ENCODE results near the gene RACGAP1. TPM values are rescaled to one million over a fixed set of nuclear protein-coding genes. Genes with fewer than 3 reads are reported as not detected.
A peak's percentile ranks its signal among the peaks of the same experiment; 100 is the strongest.

Gene RACGAP1, protein sequence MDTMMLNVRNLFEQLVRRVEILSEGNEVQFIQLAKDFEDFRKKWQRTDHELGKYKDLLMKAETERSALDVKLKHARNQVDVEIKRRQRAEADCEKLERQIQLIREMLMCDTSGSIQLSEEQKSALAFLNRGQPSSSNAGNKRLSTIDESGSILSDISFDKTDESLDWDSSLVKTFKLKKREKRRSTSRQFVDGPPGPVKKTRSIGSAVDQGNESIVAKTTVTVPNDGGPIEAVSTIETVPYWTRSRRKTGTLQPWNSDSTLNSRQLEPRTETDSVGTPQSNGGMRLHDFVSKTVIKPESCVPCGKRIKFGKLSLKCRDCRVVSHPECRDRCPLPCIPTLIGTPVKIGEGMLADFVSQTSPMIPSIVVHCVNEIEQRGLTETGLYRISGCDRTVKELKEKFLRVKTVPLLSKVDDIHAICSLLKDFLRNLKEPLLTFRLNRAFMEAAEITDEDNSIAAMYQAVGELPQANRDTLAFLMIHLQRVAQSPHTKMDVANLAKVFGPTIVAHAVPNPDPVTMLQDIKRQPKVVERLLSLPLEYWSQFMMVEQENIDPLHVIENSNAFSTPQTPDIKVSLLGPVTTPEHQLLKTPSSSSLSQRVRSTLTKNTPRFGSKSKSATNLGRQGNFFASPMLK
- polyA plus RNA-seq (2013, experiment 1 of 2): 43.4 TPM
- polyA plus RNA-seq (2013, experiment 2 of 2): 45.3 TPM

DNA sequence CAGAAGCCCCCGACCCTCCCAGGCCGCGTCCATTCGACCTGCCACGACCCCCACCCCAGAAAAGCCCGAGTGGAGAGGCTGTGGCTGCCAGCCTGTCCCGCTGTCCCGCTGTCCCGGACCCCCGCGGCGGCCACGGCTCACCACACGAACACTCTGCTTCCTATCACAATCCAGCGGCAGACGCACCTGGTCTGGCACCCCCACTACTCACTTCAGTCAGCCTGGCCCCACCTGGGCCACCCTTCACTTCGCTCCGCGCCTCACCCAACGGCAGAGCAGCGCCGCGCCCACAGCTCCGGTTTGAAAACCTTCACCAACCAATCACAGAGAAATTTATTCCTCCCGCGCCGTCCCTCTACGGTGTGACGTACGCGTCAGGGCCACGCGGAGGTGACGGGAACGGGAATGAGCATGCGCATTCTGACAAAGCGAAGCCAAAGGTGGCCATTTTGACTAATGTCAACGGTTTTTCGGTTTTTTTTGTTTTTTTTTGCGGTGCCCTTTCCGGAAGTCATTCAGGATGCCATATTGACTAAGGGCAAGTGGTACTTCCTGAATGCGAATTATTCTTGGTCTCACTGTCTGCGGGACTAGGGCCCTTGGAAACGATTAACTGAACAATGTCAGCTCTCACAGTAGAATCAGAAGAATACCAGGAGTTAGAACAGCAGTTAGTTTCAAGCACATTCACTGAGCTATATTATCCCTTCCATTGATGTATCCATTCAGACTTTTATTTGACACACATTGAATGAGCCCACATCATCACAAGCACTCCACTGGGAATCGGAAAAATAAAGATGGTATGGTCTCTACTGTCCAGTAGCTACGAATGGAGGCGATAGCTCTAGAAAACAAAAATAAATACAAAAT lies at the start of gene RACGAP1:
Gene RACGAP1 (minus strand): TSS at position 308 of the 873 bp plus-strand sequence. CDS start 8,779 bp downstream, outside the sequence.
- Histone ChIP-seq H2BK120ac (ENCODE audit: low read depth, low read length) (no peak within 1 kb of the TSS), H3K79me1 (ENCODE audit: low read length) (peaks cover 4% of the 10 kb centered on the region), H3K56ac (ENCODE audit: low read length) (peak within 1 kb of the TSS; percentile 99), H3K9ac (ENCODE audit: low read length) (peak within 1 kb of the TSS; percentile 99), H2BK5ac (ENCODE audit: low read length) (peak within 1 kb of the TSS; percentile 50), H3K4me3 (ENCODE audit: low read length) (peak within 1 kb of the TSS; percentile 97), H3K79me2 (ENCODE audit: control insufficient read depth, insufficient read depth, low read length) (peaks cover 27% of the 10 kb centered on the region), H3K27me3 (ENCODE audit: insufficient read depth, low read length, poor library complexity) (no peaks in the 10 kb centered on the region), H3K27ac (ENCODE audit: low read depth, low read length) (peak within 1 kb of the TSS; percentile 54), H4K5ac (ENCODE audit: low read length) (peak within 1 kb of the TSS; percentile 99), H3K23ac (ENCODE audit: low read length) (peak within 1 kb of the TSS; percentile 89), H3K4ac (ENCODE audit: low read depth, low read length) (peak within 1 kb of the TSS; percentile 89), H4K8ac (ENCODE audit: low read depth, low read length) (peak within 1 kb of the TSS; percentile 6), H3K4me1 (ENCODE audit: control insufficient read depth, low read depth, low read length) (no peaks in the 10 kb centered on the region), H2AK5ac (ENCODE audit: low read length) (peak within 1 kb of the TSS; percentile 97), H2BK15ac (replicated peaks; ENCODE audit: low read depth) (no peak within 1 kb of the TSS), H3K18ac (ENCODE audit: low read length) (peak within 1 kb of the TSS; percentile 91), H3K4me2 (ENCODE audit: low read length) (peak within 1 kb of the TSS; percentile 93), H3K36me3 (ENCODE audit: control insufficient read depth, insufficient read depth, low read length) (no peaks in the 10 kb centered on the region)
- no CpG with 5 or more reads among the region's 47 CpGs for WGBS (ENCODE audit: extremely low coverage, insufficient coverage, low lambda C conversion rate)
- DNase-seq: peak; percentile 99

DNA sequence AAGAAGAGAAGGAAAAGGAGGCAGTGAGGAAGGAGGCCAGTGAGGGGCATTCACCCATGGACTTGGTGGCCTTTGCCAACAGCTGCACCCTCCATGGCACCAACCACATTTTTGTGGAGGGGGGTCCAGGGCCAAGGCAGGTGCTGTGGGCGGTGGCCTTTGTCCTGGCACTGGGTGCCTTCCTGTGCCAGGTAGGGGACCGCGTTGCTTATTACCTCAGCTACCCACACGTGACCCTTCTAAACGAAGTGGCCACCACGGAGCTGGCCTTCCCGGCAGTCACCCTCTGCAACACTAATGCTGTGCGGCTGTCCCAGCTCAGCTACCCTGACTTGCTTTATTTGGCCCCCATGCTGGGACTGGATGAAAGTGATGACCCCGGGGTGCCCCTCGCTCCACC lies 48.4 kb upstream of the RACGAP1 start:
- H3K79me2 ChIP-seq (ENCODE audit: control insufficient read depth, insufficient read depth, low read length): no peaks in the 10 kb centered on the region
- no peak overlapping the region for H2BK15ac ChIP-seq (replicated peaks; ENCODE audit: low read depth)
- no peaks in the 10 kb centered on the region for H3K79me1 ChIP-seq (ENCODE audit: low read length)
- no peak overlapping the region for H3K56ac ChIP-seq (ENCODE audit: low read length)
- no peak overlapping the region for H3K27ac ChIP-seq (ENCODE audit: low read depth, low read length)
- H3K23ac ChIP-seq (ENCODE audit: low read length): no peak overlapping the region
- no peak overlapping the region for H2AK5ac ChIP-seq (ENCODE audit: low read length)
- no peaks in the 10 kb centered on the region for H3K36me3 ChIP-seq (ENCODE audit: control insufficient read depth, insufficient read depth, low read length)
- no peak overlapping the region for H4K8ac ChIP-seq (ENCODE audit: low read depth, low read length)
- no peak overlapping the region for H3K4me2 ChIP-seq (ENCODE audit: low read length)
- H3K27me3 ChIP-seq (ENCODE audit: insufficient read depth, low read length, poor library complexity): no peaks in the 10 kb centered on the region
- no CpG with 5 or more reads among the region's 10 CpGs for WGBS (ENCODE audit: extremely low coverage, insufficient coverage, low lambda C conversion rate)
- peaks cover 3% of the 10 kb centered on the region for H3K4me1 ChIP-seq (ENCODE audit: control insufficient read depth, low read depth, low read length)
- no peak overlapping the region for H3K18ac ChIP-seq (ENCODE audit: low read length)
- no peak overlapping the region for H3K9ac ChIP-seq (ENCODE audit: low read length)
- no peak overlapping the region for H4K5ac ChIP-seq (ENCODE audit: low read length)
- no peak overlapping the region for H2BK5ac ChIP-seq (ENCODE audit: low read length)
- no peak for DNase-seq
- no peak overlapping the region for H3K4ac ChIP-seq (ENCODE audit: low read depth, low read length)
- H2BK120ac ChIP-seq (ENCODE audit: low read depth, low read length): no peak overlapping the region
- no peak overlapping the region for H3K4me3 ChIP-seq (ENCODE audit: low read length)

DNA sequence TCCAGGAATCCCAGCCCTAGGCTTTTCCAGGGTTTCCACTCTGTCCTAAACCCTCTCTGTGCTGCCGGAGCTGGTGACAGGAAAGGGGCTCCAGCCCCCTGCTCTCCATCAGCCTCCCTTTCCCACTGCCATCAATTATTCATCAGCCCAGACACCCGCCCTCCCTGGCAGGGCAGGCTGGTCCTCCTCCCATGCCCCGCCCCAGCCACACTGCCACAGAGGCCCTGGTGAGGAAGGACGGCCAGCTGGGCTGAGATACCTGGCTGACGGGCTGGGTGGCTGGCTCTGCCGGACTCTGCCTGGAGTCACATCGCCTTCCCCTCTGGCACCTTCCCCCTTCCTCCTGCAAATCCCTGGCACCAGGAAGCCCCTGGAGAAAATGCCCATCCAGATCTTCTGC lies 47.9 kb upstream of the RACGAP1 start:
- Histone ChIP-seq H3K79me1 (ENCODE audit: low read length) (no peaks in the 10 kb centered on the region), H3K4me2 (ENCODE audit: low read length) (no peak overlapping the region), H4K5ac (ENCODE audit: low read length) (no peak overlapping the region), H3K18ac (ENCODE audit: low read length) (no peak overlapping the region), H3K56ac (ENCODE audit: low read length) (no peak overlapping the region), H2AK5ac (ENCODE audit: low read length) (no peak overlapping the region), H2BK120ac (ENCODE audit: low read depth, low read length) (no peak overlapping the region), H3K4ac (ENCODE audit: low read depth, low read length) (no peak overlapping the region), H3K27me3 (ENCODE audit: insufficient read depth, low read length, poor library complexity) (no peaks in the 10 kb centered on the region), H3K9ac (ENCODE audit: low read length) (no peak overlapping the region), H2BK15ac (replicated peaks; ENCODE audit: low read depth) (no peak overlapping the region), H4K8ac (ENCODE audit: low read depth, low read length) (no peak overlapping the region), H3K23ac (ENCODE audit: low read length) (no peak overlapping the region), H3K79me2 (ENCODE audit: control insufficient read depth, insufficient read depth, low read length) (no peaks in the 10 kb centered on the region), H3K4me1 (ENCODE audit: control insufficient read depth, low read depth, low read length) (peaks cover 3% of the 10 kb centered on the region), H3K36me3 (ENCODE audit: control insufficient read depth, insufficient read depth, low read length) (no peaks in the 10 kb centered on the region), H2BK5ac (ENCODE audit: low read length) (no peak overlapping the region), H3K27ac (ENCODE audit: low read depth, low read length) (no peak overlapping the region), H3K4me3 (ENCODE audit: low read length) (no peak overlapping the region)
- WGBS (ENCODE audit: extremely low coverage, insufficient coverage, low lambda C conversion rate): no CpG with 5 or more reads among the region's 7 CpGs
- no peak for DNase-seq

DNA sequence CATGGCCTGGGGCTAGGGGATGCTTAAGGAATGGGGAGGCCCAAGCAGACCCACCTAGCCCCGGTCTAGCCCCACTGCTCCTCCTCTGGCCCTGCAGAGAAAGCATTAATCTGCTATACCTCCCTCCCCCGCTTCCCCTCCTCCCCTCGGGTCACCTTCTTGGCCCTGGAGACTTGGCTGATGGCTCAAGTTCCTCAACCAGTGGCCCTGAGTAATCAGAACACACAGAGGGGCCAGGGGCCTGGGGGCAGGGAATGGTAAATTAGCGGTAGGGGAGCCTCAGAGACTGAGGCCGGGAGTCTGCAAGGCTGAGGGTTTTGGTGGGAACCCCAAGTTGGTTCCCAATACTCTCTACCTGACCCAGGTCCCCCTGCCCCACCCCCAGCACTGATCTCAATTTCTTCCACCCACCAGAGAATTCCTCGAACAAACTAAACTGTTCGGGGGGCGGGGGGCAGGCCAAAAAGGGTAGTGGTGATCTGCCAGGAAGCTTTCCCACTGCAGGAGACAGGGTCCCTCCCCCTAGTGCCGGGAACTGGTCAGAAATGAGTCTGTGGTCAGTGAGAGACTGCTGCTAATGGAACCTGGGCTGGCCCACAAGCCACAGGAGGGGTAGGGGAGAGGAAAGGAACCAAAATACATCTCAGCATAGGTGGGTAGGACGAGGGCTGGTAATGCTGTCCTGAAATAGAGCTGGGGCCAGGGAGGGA lies 47.1 kb upstream of the RACGAP1 start:
- no peak overlapping the region for H3K4ac ChIP-seq (ENCODE audit: low read depth, low read length)
- no peak overlapping the region for H3K9ac ChIP-seq (ENCODE audit: low read length)
- H2BK5ac ChIP-seq (ENCODE audit: low read length): no peak overlapping the region
- no peak overlapping the region for H3K18ac ChIP-seq (ENCODE audit: low read length)
- no peak overlapping the region for H3K27ac ChIP-seq (ENCODE audit: low read depth, low read length)
- no peak overlapping the region for H3K23ac ChIP-seq (ENCODE audit: low read length)
- H3K4me3 ChIP-seq (ENCODE audit: low read length): no peak overlapping the region
- no peaks in the 10 kb centered on the region for H3K27me3 ChIP-seq (ENCODE audit: insufficient read depth, low read length, poor library complexity)
- no peaks in the 10 kb centered on the region for H3K36me3 ChIP-seq (ENCODE audit: control insufficient read depth, insufficient read depth, low read length)
- H3K79me2 ChIP-seq (ENCODE audit: control insufficient read depth, insufficient read depth, low read length): no peaks in the 10 kb centered on the region
- no peak overlapping the region for H2AK5ac ChIP-seq (ENCODE audit: low read length)
- H3K4me2 ChIP-seq (ENCODE audit: low read length): no peak overlapping the region
- peaks cover 3% of the 10 kb centered on the region for H3K4me1 ChIP-seq (ENCODE audit: control insufficient read depth, low read depth, low read length)
- peak overlapping the region; percentile 35 for H3K56ac ChIP-seq (ENCODE audit: low read length)
- no peak overlapping the region for H4K5ac ChIP-seq (ENCODE audit: low read length)
- no peak overlapping the region for H4K8ac ChIP-seq (ENCODE audit: low read depth, low read length)
- H2BK15ac ChIP-seq (replicated peaks; ENCODE audit: low read depth): no peak overlapping the region
- H2BK120ac ChIP-seq (ENCODE audit: low read depth, low read length): no peak overlapping the region
- no CpG with 5 or more reads among the region's 10 CpGs for WGBS (ENCODE audit: extremely low coverage, insufficient coverage, low lambda C conversion rate)
- peak; percentile 45 for DNase-seq
- no peaks in the 10 kb centered on the region for H3K79me1 ChIP-seq (ENCODE audit: low read length)

DNA sequence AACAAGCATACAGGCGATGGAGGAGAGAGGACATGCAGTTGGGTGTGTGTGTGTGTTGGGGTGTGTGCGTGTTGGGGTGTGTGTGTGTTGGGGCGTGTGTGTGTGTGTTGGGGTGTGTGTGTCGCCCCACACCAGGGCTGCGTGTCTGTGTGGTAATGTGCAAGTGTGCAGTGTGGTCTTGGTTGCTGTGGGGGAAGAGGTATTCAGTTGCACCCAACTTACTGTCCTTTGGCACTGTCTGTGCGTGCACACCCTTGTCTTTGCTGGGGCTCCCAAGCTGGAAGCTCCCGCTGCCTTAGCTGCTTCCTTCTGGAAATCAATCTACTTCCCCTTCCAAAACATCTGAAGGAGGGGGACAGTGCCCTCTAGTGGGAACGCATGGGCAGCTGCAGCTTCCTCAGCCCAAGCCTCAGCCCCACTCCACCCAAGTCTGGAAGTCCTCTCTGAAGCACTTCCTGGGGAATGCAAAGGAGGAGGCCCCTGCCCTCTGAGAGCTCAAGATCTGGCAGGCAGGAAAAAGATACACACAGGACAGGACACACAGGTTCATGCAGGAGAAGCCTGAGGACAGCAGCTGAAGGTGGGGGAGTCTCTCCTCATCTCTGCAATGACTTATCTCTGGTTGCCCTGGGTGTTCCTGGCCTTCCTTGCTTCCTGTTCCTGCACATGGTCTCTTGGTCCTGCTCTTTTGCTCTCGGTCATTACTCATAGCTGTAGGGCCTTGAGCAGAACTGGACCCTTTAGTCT lies 45.2 kb upstream of the RACGAP1 start:
- Histone ChIP-seq H2BK120ac (ENCODE audit: low read depth, low read length) (no peak overlapping the region), H3K79me2 (ENCODE audit: control insufficient read depth, insufficient read depth, low read length) (no peaks in the 10 kb centered on the region), H3K27me3 (ENCODE audit: insufficient read depth, low read length, poor library complexity) (no peaks in the 10 kb centered on the region), H3K4me2 (ENCODE audit: low read length) (no peak overlapping the region), H2AK5ac (ENCODE audit: low read length) (no peak overlapping the region), H3K4ac (ENCODE audit: low read depth, low read length) (no peak overlapping the region), H3K4me3 (ENCODE audit: low read length) (no peak overlapping the region), H3K9ac (ENCODE audit: low read length) (no peak overlapping the region), H3K23ac (ENCODE audit: low read length) (no peak overlapping the region), H3K56ac (ENCODE audit: low read length) (peak overlapping the region; percentile 52), H3K27ac (ENCODE audit: low read depth, low read length) (no peak overlapping the region), H2BK5ac (ENCODE audit: low read length) (no peak overlapping the region), H2BK15ac (replicated peaks; ENCODE audit: low read depth) (no peak overlapping the region), H4K8ac (ENCODE audit: low read depth, low read length) (no peak overlapping the region), H4K5ac (ENCODE audit: low read length) (no peak overlapping the region), H3K36me3 (ENCODE audit: control insufficient read depth, insufficient read depth, low read length) (no peaks in the 10 kb centered on the region), H3K79me1 (ENCODE audit: low read length) (no peaks in the 10 kb centered on the region), H3K18ac (ENCODE audit: low read length) (no peak overlapping the region), H3K4me1 (ENCODE audit: control insufficient read depth, low read depth, low read length) (peaks cover 3% of the 10 kb centered on the region)
- WGBS (ENCODE audit: extremely low coverage, insufficient coverage, low lambda C conversion rate): no CpG with 5 or more reads among the region's 9 CpGs
- DNase-seq: peak; percentile 92

All from mesendoderm (in vitro differentiated cells).